Caco-2 (cell line): Measurements from ENCODE around the gene KIF21A. TPM values are rescaled to one million over a fixed set of nuclear protein-coding genes. Genes with fewer than 3 reads are reported as not detected.
A peak's percentile ranks its signal among the peaks of the same experiment; 100 is the strongest.

ENCODE experiments used
- BruUV-seq: library from RNA; stranded (reverse); fragments of 400-500 nt; replicated peaks from 2 replicates; lab custom pipeline; 2021; lab: Mats Ljungman, UMichigan
- CTCF ChIA-PET: fragments of 300-600 bp; sonication (Branson Sonifier 250); formaldehyde crosslinking; loops from one replicate; lab custom pipeline; 2022; ENCODE audit warnings: antibody characterized with exemption; lab: Charles Lee
- POLR2A ChIA-PET: fragments of 300-600 bp; sonication (Branson Sonifier 250); formaldehyde crosslinking; loops from one replicate; lab custom pipeline; 2022; ENCODE audit warnings: antibody characterized with exemption; lab: Charles Lee
- DNase-seq, 2 experiments: peaks; one replicate each; pipeline versions ENCODE4 v3.0.0 to v3.0.0-alpha.2; 2020 to 2022
- H3K27me3 ChIP-seq: replicated peaks from 2 replicates; pipeline ENCODE4 v1.6.0; 2011; ENCODE audit warnings: low read length; ENCODE audit not compliant: control insufficient read depth, insufficient read depth
- H3K36me3 ChIP-seq: 2 replicates; pipeline ENCODE4 v1.5.1; 2011; ENCODE audit warnings: low read length; ENCODE audit not compliant: control insufficient read depth, insufficient read depth
- H3K4me1 ChIP-seq: fragments of 250-450 bp; sonication (Bioruptor Pico); 2 replicates; pipeline ENCODE4 v1.5.1; 2020; ENCODE audit warnings: mild to moderate bottlenecking
- H3K4me3 ChIP-seq: 2 replicates; pipeline ENCODE4 v1.5.1; 2011; ENCODE audit warnings: low read depth, mild to moderate bottlenecking, control low read depth, low read length
- H3K9me3 ChIP-seq: fragments of 250-450 bp; sonication (Bioruptor Pico); 2 replicates; pipeline ENCODE4 v1.5.1; 2020; ENCODE audit warnings: mild to moderate bottlenecking, moderate library complexity
- H3K27ac Mint-ChIP-seq: one replicate; pipeline ENCODE4 v1.8.0; 2022; ENCODE audit warnings: mixed read lengths; ENCODE audit not compliant: unreplicated experiment
- H3K27me3 Mint-ChIP-seq: one replicate; pipeline ENCODE4 v1.8.0; 2022; ENCODE audit warnings: mixed read lengths; ENCODE audit not compliant: insufficient read depth, unreplicated experiment
- H3K36me3 Mint-ChIP-seq: one replicate; pipeline ENCODE4 v1.8.0; 2022; ENCODE audit warnings: mild to moderate bottlenecking, mixed read lengths; ENCODE audit not compliant: insufficient read depth, unreplicated experiment
- H3K4me1 Mint-ChIP-seq: one replicate; pipeline ENCODE4 v1.8.0; 2022; ENCODE audit warnings: low read depth, mixed read lengths; ENCODE audit not compliant: unreplicated experiment
- H3K4me3 Mint-ChIP-seq: one replicate; pipeline ENCODE4 v1.8.0; 2022; ENCODE audit warnings: mild to moderate bottlenecking, moderate library complexity, mixed read lengths; ENCODE audit not compliant: unreplicated experiment
- H3K9me3 Mint-ChIP-seq: one replicate; pipeline ENCODE4 v1.8.0; 2022; ENCODE audit warnings: mixed read lengths; ENCODE audit not compliant: unreplicated experiment
- intact Hi-C: fragments of 100-400 bp; cut with micrococcal nuclease; formaldehyde crosslinking; loops from one replicate; pipeline ENCODE4 v1.10.0; 2022; ENCODE audit not compliant: unreplicated experiment
- total RNA-seq: library from RNA; stranded (reverse); gene quantifications from 2 replicates; pipeline ENCODE4 v1.2.3, GENCODE V29; 2022
- TF ChIP-seq, protein P1 (sequence below), 2 experiments: fragments of 200-600 bp in 1 of 2; IDR thresholded peaks; 1 replicate in 1 of 2; 2 replicates in 1 of 2; pipeline versions ENCODE4 v1.5.1 to v1.8.0; 2011 to 2022; ENCODE audit warnings: antibody characterized with exemption in 1 of 2, control low read depth in 1 of 2, inconsistent platforms in 1 of 2, low read depth in 1 of 2, low read length in 1 of 2, mild to moderate bottlenecking in 1 of 2, moderate library complexity in 1 of 2; ENCODE audit not compliant: insufficient read depth in 1 of 2, severe bottlenecking in 1 of 2, unreplicated experiment in 1 of 2

Gene KIF21A
- total RNA-seq, 1 experiment from 2014 or later, result 77.5 TPM

DNA sequence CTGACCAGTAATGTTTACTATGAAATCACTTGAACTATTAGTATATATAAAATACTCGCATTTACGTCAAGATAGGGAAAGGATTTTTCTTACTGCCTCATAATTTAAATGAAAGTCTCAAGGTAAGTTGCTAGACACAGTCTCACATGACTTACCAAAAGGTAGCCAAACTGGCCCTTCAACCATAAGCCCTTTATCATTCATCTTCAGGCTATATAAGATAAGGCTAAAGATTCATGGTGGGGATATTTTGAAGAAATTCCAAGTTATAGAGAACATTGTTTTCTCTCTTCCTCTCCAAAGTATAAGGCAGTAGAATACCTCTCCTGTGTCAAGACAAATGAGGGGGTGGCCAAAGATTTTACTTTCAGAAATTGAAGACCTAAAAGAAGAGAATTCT, 23.4 kb downstream of the KIF21A start:
- H3K9me3 Mint-ChIP-seq, result peaks cover 11% of the 10 kb centered on the region
- Histone ChIP-seq H3K9me3 (no peaks in the 10 kb centered on the region), H3K4me3 (no peak overlapping the region), H3K4me1 (peaks cover 18% of the 10 kb centered on the region), H3K36me3 (no peaks in the 10 kb centered on the region), H3K27me3 (no peaks in the 10 kb centered on the region)
- intact Hi-C loops, result no loop called here
- peaks cover 12% of the 10 kb centered on the region for H3K4me1 Mint-ChIP-seq
- BruUV-seq, result no TSS peak
- no peak for DNase-seq
- TF ChIP-seq, protein P1, sequence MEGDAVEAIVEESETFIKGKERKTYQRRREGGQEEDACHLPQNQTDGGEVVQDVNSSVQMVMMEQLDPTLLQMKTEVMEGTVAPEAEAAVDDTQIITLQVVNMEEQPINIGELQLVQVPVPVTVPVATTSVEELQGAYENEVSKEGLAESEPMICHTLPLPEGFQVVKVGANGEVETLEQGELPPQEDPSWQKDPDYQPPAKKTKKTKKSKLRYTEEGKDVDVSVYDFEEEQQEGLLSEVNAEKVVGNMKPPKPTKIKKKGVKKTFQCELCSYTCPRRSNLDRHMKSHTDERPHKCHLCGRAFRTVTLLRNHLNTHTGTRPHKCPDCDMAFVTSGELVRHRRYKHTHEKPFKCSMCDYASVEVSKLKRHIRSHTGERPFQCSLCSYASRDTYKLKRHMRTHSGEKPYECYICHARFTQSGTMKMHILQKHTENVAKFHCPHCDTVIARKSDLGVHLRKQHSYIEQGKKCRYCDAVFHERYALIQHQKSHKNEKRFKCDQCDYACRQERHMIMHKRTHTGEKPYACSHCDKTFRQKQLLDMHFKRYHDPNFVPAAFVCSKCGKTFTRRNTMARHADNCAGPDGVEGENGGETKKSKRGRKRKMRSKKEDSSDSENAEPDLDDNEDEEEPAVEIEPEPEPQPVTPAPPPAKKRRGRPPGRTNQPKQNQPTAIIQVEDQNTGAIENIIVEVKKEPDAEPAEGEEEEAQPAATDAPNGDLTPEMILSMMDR (IDR thresholded peaks at IDR 0.05; ENCODE audit: insufficient read depth in 1 of 2, low read depth in 1 of 2, low read length in 1 of 2, severe bottlenecking in 1 of 2, unreplicated experiment in 1 of 2), result no peak
- H3K27me3 Mint-ChIP-seq, result no peaks in the 10 kb centered on the region
- peaks cover 16% of the 10 kb centered on the region for H3K36me3 Mint-ChIP-seq
- CTCF ChIA-PET, result no interaction called here
- no peak overlapping the region for H3K4me3 Mint-ChIP-seq
- peak overlapping the region; percentile 78 for H3K27ac Mint-ChIP-seq
- POLR2A ChIA-PET, result no interaction called here

DNA sequence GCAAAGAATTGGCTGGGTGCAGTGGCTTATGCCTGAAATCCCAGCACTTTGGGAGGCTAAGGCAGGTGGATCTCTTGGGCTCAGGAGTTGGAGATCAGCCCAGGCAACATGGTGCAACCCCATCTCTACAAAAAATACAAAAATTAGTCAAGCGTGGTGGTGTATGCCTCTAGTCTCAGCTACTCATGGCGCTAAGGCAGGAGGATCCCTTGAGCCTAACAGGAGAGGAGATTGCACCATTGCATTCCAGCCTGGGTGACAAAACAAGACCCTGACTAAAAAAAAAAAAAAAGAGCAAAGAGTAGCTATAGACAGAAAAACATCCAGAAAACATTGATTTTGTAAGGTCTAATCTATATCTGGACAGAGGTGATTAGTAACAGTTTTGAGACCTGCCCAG, 25.0 kb downstream of the KIF21A start:
- no peaks in the 10 kb centered on the region for H3K36me3 ChIP-seq
- peaks cover 11% of the 10 kb centered on the region for H3K9me3 Mint-ChIP-seq
- CTCF ChIA-PET, result no interaction called here
- H3K4me1 Mint-ChIP-seq, result peaks cover 18% of the 10 kb centered on the region
- no peak overlapping the region for H3K4me3 Mint-ChIP-seq
- DNase-seq, result no peak
- TF ChIP-seq, protein P1 (IDR thresholded peaks at IDR 0.05; ENCODE audit: insufficient read depth in 1 of 2, low read depth in 1 of 2, low read length in 1 of 2, severe bottlenecking in 1 of 2, unreplicated experiment in 1 of 2), result no peak
- no peaks in the 10 kb centered on the region for H3K27me3 ChIP-seq
- H3K4me3 ChIP-seq, result no peak overlapping the region
- POLR2A ChIA-PET, result no interaction called here
- peaks cover 16% of the 10 kb centered on the region for H3K36me3 Mint-ChIP-seq
- BruUV-seq, result no TSS peak
- intact Hi-C loops, result no loop called here
- H3K4me1 ChIP-seq, result peaks cover 18% of the 10 kb centered on the region
- no peak overlapping the region for H3K27ac Mint-ChIP-seq
- H3K27me3 Mint-ChIP-seq, result no peaks in the 10 kb centered on the region
- H3K9me3 ChIP-seq, result no peaks in the 10 kb centered on the region

DNA sequence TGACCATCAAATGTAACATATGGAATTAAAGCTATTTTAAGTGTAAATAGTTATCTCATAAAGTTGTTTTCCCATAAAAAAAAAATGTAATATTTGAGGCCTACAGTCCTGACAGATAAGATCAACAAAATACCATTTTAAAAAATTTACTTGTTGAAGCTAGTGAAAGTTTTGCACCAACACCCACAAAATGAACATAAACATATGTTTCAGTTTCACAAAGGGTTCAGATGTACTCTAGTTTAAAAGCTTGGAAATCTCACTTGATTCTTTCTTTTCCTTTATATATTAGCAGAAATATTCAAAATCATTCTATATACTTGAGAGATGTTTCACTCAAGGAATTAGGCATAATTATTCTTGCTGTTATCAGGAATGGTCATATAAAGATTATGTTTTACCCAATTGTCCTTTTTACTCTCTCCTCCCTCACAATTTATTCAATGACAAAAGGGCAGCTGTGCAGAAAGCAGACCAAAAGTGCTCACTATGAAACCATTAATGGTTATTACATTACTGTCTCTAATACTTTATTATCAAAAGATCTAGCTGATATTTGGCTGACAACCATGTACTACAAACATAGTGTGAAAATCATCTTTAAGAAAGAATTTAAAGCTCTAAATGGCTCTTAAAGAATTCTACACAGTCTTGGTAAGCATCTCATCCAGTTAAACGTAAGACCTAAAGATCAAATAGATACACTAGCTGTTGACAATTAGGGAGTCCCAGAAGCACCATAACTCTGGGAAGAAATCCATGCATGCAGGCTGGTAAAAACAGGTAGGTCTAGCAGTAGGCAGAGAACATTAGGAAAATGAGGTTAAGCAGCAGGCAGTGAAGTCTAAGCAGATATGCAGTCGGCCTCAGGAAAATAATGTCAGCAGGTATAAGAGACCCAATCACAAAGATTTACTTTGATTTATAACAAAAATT, 28.8 kb downstream of the KIF21A start:
- POLR2A ChIA-PET, result no interaction called here
- no peak for DNase-seq
- no peaks in the 10 kb centered on the region for H3K27me3 ChIP-seq
- no peaks in the 10 kb centered on the region for H3K9me3 ChIP-seq
- CTCF ChIA-PET, result interaction anchor here (1.2 kb wide), 1 partner anchor 38 kb away, joined by 3 read pairs; no protein-coding TSS in a partner anchor
- TF ChIP-seq, protein P1 (IDR thresholded peaks at IDR 0.05; ENCODE audit: insufficient read depth in 1 of 2, low read depth in 1 of 2, low read length in 1 of 2, severe bottlenecking in 1 of 2, unreplicated experiment in 1 of 2), result no peak
- Mint-ChIP-seq H3K4me1 (peaks cover 6% of the 10 kb centered on the region), H3K36me3 (peaks cover 12% of the 10 kb centered on the region), H3K27ac (no peak overlapping the region), H3K9me3 (no peaks in the 10 kb centered on the region), H3K27me3 (no peaks in the 10 kb centered on the region), H3K4me3 (no peak overlapping the region)
- intact Hi-C loops, result no loop called here
- H3K4me1 ChIP-seq, result peaks cover 2% of the 10 kb centered on the region
- no peaks in the 10 kb centered on the region for H3K36me3 ChIP-seq
- no TSS peak for BruUV-seq
- no peak overlapping the region for H3K4me3 ChIP-seq
